ENCODE data around the gene STAB1. TPM values are rescaled to one million over a fixed set of nuclear protein-coding genes. Genes with fewer than 3 reads are reported as not detected.

STAB1 gene
- total and polyA plus RNA-seq, 2 of the 13 experiments (the other 11 are each of a cell fraction or from before 2014, with no cell fraction given) = 0.09 to 0.34 TPM

GRCh38 chr3:52454250-52454937 lies 40.7 kb upstream of the STAB1 start:
- BruUV-seq (replicated peaks) = no TSS peak
- in situ Hi-C loops (cut with HindIII; ENCODE audit: extremely low pct_ligation_motif_present, low pct_unique_long_range_greater_than_20kb) (loop anchor here (10.0 kb wide), 1 partner anchor 230 kb away; the partner anchor contains the start of genes GNL3 and PBRM1), intact Hi-C loops (cut with micrococcal nuclease; ENCODE audit: unreplicated experiment) (no loop called here)
- Histone ChIP-seq H3K36me3 (replicated peaks in 1 of 2; ENCODE audit: control insufficient read depth in 1 of 2, insufficient read depth in 2 of 2, low read length in 2 of 2) (peaks cover 6 to 18% of the 10 kb centered on the region in 2 experiments; a peak in 4 of 5 replicates), H3K9ac (ENCODE audit: insufficient read depth, low read depth, low read length) (peak overlapping the region; percentile 64), H3K4me3 (replicated peaks in 1 of 3; ENCODE audit: insufficient read depth in 1 of 3, low read depth in 2 of 3, low read length in 3 of 3) (peak overlapping the region; percentile 58 to 96 (median 92)), H4K20me1 (ENCODE audit: insufficient read depth, low read length) (no peaks in the 10 kb centered on the region), H3K4me2 (ENCODE audit: low read depth, low read length) (peak overlapping the region; percentile 93), H2AFZ (ENCODE audit: low read length) (no peak overlapping the region), H3K27ac (ENCODE audit: extremely low read length, insufficient read depth, low read length) (peak overlapping the region; percentile 60), H3K79me2 (ENCODE audit: insufficient read depth, low read length) (peaks cover 20% of the 10 kb centered on the region), H3K9me3 (ENCODE audit: low read length) (no peaks in the 10 kb centered on the region), H3K4me1 (ENCODE audit: insufficient read depth, low read length) (peaks cover 76% of the 10 kb centered on the region), H3K27me3 (ENCODE audit: control insufficient read depth in 1 of 2, insufficient read depth in 2 of 2, low read length in 2 of 2) (no peaks in the 10 kb centered on the region; a peak in 1 of 5 replicates)
- ATAC-seq = no peak
- POLR2A ChIA-PET = interaction anchor here (0.6 to 2.5 kb wide), 4 partner anchors 9 to 223 kb away, joined by 3 to 11 read pairs (median 4); partner anchors contain the start of genes SEMA3G and TWF2
- no peak for FAIRE-seq
- 14% methylated on average over 8 of the region's 8 CpGs for WGBS (ENCODE audit: low lambda C conversion rate)
- DNase-seq (ENCODE audit: low spot score) = no peak
- CTCF ChIA-PET (ENCODE audit: low intra/inter-chr PET ratio, low total read pairs) = no interaction called here
- TF ChIP-seq, protein P1, sequence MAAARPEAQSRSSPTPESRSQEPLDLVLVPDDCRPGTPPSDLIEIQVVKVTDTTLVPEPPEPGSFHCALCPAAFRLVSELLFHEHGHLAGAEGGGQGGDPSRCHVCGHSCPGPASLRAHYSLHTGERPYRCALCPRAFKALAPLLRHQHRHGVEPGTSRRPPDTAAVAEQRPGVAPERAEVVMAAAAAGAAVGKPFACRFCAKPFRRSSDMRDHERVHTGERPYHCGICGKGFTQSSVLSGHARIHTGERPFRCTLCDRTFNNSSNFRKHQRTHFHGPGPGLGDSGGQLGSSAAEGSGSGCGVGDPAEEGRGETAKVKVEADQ (CRISPR knock-in tag; IDR thresholded peaks at IDR 0.05; ENCODE audit: borderline replicate concordance) = 0 out of 2 replicates have a peak, but pooled peaks have one; percentile 5
- no peak for TF ChIP-seq CSRNP1 (CRISPR knock-in tag; IDR thresholded peaks at IDR 0.05)
- TF ChIP-seq ZNF382 (CRISPR knock-in tag; IDR thresholded peaks at IDR 0.05; ENCODE audit: borderline replicate concordance) = no peak
- no peak for TF ChIP-seq PLRG1 (conservative IDR thresholded peaks at IDR 0.05)
- 0 out of 2 replicates have a peak, but pooled peaks have one; percentile 7 for TF ChIP-seq ARNTL (CRISPR knock-in tag; IDR thresholded peaks at IDR 0.05)
- peak; percentile 10 for TF ChIP-seq XRCC5 (optimal IDR thresholded peaks at IDR 0.05; ENCODE audit: low read length)
- TF ChIP-seq ZNF589 (CRISPR knock-in tag; conservative IDR thresholded peaks at IDR 0.05) = no peak
- TF ChIP-seq KLF16 (CRISPR knock-in tag; IDR thresholded peaks at IDR 0.05) = no peak
- TF ChIP-seq, protein P2, sequence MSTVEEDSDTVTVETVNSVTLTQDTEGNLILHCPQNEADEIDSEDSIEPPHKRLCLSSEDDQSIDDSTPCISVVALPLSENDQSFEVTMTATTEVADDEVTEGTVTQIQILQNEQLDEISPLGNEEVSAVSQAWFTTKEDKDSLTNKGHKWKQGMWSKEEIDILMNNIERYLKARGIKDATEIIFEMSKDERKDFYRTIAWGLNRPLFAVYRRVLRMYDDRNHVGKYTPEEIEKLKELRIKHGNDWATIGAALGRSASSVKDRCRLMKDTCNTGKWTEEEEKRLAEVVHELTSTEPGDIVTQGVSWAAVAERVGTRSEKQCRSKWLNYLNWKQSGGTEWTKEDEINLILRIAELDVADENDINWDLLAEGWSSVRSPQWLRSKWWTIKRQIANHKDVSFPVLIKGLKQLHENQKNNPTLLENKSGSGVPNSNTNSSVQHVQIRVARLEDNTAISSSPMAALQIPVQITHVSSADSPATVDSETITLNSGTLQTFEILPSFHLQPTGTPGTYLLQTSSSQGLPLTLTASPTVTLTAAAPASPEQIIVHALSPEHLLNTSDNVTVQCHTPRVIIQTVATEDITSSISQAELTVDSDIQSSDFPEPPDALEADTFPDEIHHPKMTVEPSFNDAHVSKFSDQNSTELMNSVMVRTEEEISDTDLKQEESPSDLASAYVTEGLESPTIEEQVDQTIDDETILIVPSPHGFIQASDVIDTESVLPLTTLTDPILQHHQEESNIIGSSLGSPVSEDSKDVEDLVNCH (CRISPR knock-in tag; IDR thresholded peaks at IDR 0.05) = no peak
- no peak for TF ChIP-seq FOXM1 (CRISPR knock-in tag; IDR thresholded peaks at IDR 0.05)
- TF ChIP-seq SMAD3 (CRISPR knock-in tag; IDR thresholded peaks at IDR 0.05) = no peak
- no peak for TF ChIP-seq TBX3 (IDR thresholded peaks at IDR 0.05; ENCODE audit: borderline replicate concordance)
- TF ChIP-seq ZNF350 (CRISPR knock-in tag; IDR thresholded peaks at IDR 0.05; ENCODE audit: borderline replicate concordance, low read depth) = 0 out of 2 replicates have a peak, but pooled peaks have one; percentile 11
- TF ChIP-seq IKZF5 (CRISPR knock-in tag; IDR thresholded peaks at IDR 0.05) = no peak
- peak; percentile 32; the same call in 1 of the 2 replicates for TF ChIP-seq ATF7-NPFF (CRISPR knock-in tag; IDR thresholded peaks at IDR 0.05; ENCODE audit: low read depth)
- TF ChIP-seq MAX (IDR thresholded peaks at IDR 0.05) = peak; percentile 9; the same call in 1 of the 2 replicates
- 0 out of 2 replicates have a peak, but pooled peaks have one; percentile 15 for TF ChIP-seq ZNF253 (CRISPR knock-in tag; IDR thresholded peaks at IDR 0.05; ENCODE audit: borderline replicate concordance)

Measured in HepG2 (cell line).